HG02870 (cell line): ENCODE data around the gene NHS.

Experiments used
- ATAC-seq: cut with Tn5 transposase; IDR thresholded peaks from one replicate; pipeline ENCODE4 v1.9.1; 2021; ENCODE audit warnings: mild to moderate bottlenecking, moderate library complexity; ENCODE audit not compliant: unreplicated experiment

Gene NHS

DNA sequence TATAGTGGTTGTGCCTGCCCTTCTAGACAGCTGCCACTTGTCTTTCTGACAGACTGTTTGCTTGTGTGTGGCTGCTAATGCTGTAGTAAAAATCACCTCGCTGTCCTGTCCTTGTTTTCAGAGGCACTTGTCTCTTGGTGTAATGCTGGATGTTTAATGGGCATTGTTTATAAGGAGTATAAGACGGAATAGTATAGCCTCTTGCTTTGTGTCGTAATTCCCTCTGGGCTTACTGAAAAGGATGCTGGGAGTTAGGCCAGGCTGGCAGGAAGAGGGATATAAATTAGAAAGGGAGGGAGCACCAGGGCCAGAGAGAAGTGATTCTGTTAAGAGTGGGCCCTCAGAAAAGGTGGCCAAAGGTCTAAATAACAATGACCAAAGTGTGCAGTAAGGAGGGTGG, 29.0 kb downstream of the NHS start:
- ATAC-seq, result no peak

DNA sequence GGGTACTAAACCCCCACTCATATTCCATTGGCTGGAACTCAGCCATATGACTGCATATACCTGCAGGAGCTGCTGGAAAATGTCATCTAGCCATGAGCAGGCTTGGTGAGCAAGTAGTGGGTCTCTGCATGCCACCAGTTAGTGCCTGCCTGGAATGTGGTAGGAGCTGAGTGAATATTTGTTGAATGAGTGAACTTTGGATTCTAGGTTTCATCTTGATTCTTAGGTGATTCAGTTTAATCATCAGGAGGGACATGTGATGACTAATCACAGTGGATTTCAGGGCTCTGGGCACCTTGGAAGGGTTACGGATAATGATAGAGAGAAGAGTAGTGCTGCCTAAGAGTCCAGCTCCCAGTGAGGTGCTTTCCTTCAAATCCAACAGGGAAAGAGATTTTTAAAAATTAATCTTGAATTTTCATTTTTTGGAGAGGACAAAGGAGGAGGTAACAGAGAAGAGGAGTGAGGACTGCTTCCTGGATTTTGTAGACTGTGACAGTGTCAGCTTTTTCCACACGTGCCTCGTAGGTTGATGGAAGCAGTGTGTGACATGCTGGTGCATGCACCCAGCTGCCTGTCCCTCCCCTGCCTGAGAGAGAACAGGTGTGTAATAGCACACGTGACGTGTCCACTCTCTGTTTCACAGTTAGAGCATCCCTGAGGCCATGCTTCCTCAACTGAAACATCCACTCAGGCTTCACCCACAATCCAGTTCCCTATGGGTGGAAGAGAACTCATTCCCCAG, 30.4 kb downstream of the NHS start:
- no peak for ATAC-seq

DNA sequence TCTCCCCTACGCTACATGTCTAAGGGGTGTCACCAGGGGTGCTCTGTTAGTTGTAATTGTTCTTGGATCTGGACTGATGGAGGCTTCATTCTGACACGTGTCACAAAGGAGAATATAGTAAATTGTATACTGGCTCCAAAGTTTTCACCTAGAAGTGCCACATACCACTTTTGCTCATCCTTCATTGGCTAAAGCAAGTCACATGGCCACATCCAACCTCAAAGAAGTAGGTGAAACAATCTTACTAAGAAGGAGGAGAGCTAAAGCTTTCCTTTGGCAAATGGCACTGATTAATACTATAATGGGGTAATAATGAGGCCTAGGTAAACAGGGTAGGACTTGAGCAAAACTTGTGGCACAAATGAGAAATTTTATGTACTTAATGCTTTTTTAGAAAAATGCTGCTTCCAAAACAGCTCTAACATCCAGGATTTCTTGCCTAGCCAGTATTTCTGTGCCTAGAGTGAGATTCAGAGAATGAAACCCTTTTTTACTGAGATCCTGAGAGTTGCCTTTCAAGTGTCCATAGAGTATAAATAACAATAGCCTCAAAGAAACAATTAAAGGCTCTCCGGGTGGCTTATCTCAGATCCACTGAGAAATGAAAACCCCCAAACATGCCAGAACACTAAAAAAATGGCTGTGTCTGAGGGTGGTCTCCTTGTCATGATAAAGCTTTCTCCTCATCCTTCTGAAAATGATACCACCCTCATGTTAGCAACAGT, 34.7 kb downstream of the NHS start:
- no peak for ATAC-seq

DNA sequence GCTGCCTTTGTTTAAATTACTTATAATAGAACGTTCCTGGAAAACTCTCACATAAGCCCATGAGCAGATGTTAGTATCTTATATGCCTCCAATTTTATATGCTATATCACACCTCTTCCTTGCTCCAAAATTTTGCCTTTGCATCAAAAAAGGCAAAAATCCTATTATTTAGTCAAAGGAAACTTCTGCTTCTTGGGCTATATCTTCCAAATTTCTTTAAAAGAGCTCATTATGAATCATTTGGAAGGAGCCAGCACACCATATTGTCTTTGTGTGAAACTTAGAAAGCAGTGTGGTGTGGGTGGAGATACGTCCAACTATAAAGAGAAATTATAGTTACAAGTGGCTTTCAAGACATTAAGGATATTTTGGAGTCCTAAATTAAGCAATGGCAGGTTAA, 35.7 kb downstream of the NHS start:
- ATAC-seq, result no peak

DNA sequence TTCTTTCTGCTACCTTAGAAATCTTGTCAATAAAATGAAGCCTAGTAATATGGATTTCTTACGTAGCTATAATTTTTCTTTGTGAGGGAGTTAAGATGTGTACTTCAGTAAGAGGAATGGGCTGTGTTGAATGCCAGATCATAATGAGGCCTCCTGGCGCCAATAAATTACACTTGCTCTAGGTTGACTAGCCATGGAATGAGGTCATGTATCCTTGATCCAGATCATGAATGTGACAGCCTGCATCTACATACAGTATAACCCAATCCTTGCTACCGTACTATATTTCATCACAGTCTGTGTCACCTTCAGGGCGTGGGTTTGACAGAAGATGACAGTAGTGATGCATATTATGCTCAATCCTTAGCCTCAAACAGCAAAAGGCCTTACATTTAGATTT, 36.2 kb downstream of the NHS start:
- ATAC-seq, result no peak

DNA sequence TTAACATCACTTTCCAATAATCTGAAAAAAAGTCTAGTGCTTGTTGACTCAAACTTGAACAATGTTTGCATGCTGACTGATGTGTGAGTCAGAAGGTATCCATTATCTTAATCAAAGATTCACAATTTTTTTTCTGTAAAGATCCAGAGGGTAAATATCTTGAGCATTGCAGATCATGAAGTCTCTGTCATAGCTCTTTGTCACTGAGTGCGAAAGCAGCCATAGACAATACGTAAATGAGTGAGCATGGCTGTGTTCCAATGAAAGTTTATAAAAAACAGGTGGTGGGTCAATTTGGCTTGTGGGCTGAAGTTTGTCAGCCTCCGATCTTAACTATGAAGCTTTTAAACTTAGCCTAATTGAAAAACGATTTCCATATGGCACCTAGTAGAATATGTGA, 37.7 kb downstream of the NHS start:
- ATAC-seq, result no peak

DNA sequence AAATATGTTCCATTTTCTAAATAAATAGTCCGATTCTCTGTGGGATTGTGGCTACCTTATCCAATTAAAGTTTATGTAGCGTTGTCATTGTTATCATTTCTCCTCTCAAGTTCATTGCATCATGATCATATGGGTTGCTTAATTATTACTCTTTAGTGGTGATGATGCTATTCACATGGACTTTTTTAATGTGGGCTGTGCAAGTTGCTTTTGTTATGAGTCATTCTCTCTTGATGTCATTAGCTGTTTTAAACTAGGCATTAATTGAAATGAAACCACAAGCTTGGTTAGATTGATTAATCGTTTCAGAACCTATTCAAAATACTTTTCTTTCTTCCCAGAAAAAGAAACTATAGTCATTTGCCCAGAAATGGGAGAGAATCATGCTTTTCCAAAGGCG, 38.2 kb downstream of the NHS start:
- ATAC-seq, result no peak

DNA sequence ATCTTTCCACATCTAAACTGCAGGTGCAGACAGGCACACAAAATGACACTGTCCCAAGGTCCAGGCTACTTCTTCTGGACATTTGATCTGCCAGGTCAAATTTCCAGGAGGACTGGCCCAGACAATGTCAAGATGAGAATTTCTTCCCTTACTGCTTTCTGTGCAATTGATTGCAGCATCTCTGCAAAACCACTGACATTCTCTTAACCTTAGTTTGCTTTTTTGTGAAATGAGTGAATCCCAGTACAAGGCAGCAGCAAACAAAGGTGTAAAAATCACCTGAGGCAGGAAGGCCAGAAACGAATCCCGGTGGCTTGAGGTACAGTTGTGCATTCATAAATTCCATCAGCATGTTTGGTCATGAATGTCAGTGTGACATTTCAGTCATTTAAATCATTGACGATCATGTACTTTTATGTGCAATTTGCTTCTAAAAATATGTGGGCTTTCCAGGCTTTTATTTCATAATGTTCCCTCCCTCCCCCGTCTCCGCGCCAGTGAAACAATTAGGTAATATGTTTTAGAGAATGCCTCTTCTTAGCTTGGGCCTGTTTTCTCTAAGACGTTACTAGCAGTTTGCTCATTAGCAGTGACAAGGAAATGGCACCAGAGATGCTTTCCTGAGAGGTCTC, 39.1 kb downstream of the NHS start:
- no peak for ATAC-seq

DNA sequence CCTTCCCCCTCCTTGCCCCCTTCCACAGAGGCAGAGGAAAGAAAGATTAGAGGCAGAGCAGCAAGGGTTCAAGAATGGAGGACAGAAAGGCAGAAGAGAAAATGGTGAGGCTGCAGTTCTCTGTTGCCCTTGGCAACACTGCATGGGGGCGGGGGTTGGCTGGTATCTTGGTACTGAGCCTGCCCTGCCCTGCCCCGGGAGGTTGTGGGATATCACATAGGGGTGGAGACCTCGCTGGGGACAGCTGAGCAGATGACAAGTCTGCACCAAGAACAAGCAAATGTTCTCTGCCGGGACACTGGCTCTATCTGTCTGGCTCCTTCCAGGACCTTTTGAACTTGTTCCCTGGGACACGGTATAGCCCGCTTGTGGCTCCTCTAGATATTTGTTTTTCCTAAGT, 39.8 kb downstream of the NHS start:
- no peak for ATAC-seq

DNA sequence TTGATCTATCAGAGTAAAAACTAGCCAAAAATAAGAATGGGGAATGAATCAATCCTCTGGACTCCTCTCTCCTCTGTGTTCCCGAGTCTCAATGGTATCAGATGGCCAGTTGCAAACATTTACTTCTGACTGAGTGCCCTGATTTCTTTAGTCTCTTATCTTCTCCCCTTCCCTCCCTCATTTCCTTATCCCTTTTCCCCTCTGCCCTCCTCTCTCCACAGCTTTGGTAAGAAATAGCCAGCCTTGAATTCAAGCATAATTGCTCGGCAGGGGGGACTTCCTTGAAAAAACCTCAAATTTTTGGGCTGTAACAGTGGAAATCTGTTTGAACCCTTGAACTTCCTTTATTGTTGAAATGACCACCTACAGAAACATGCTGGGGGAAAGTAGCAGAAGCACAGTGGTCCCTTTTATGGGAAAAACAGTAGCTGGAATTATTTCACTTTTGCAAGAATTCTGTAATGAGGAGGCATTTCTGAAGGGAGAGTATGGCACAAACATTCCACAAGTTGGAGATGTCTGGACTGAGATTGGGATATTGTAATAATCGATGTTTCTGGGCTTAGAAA, 40.3 kb downstream of the NHS start:
- no peak for ATAC-seq

DNA sequence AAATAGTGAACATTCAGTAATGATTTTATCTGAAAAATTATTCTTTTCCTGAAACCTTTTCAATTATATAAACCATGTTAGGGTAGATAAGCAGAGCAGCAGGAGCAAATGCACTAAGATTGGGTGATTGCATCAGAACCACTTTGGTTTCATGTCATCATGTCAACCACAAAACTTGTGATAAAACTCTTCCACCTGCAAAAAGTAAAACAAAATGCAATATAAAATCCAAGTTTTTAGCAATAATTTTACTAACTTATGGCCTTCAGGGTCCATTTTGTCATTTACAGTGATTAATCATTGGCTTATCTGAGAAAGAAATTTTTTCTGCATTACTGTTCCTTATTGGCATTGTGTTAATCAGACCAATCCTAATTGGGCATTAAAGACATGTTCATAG, 42.4 kb downstream of the NHS start:
- ATAC-seq, result no peak

DNA sequence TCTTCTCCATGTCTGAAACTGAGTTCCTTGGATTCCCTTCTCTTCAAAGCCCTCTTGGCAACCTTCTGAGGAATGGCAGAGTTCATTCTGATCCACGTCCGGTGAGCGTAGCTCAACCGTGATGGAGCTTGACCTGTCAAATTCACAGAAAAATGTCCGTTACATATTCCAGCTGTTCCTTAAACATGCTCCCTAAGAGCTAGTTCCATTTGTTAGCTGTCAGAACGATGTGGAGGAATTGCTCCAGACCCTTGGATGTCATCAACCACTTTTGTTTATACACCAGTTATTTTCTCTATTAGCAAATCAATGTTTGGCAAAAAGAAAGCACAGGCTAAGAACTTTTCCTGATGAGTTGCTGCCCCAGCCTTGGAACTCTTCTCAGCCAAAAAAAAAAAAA, 50.1 kb downstream of the NHS start:
- ATAC-seq, result no peak

DNA sequence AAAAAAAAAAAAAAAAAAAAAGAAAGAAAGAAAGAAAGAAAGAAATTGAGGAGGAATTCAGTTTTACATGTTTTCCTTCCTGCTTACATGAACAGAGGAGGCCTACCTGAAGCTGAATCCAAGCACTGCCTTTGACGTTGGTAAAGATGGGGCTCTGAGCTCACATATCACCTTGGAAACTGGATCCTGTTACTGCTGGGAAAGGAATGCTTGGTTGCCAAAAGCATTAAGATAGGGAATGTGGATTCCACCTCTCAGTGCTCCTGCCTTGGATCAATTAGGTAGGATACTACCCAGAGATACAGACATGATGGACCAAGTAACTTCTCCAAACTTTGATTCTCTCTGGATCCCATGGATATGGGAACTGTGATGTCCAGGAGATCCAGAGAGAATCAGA, 50.6 kb downstream of the NHS start:
- no peak for ATAC-seq

DNA sequence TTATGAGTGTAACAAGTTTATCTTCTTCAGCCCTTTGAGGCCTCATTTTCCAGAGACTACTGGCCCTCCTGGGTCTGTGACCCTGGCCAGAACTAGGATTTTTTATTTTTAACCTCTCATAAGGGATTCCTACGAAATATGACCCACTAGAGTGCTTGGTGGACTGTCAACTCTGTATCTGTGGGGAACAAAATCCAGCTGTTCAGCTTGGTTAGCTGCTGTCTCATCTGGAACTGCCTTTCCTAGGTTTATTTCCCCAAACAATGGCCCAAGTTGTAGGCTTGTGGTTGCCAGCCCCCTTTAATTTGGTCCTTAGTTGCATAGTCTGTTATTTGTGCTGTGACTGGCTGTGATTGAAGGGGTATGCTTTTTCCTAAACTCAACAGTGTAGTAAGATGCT, 56.2 kb downstream of the NHS start:
- no peak for ATAC-seq

DNA sequence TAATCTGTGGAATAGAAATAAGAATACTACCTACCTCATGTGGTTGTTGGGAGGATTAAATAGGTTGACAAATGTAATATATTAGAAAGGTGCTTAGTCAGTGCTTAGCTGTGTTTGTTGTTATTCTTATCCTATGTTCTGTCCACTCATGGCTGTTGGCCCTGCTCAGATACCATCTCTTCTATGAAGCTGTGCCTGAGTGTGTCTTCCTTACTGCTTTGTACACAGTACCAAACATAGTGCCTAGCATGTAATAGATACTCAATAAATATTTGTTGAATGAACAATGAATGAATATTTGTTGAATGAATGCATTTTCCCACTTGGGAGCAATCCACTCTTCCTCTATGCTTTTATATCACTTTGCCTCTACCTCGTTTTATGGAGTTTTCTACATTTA, 57.2 kb downstream of the NHS start:
- ATAC-seq, result no peak

DNA sequence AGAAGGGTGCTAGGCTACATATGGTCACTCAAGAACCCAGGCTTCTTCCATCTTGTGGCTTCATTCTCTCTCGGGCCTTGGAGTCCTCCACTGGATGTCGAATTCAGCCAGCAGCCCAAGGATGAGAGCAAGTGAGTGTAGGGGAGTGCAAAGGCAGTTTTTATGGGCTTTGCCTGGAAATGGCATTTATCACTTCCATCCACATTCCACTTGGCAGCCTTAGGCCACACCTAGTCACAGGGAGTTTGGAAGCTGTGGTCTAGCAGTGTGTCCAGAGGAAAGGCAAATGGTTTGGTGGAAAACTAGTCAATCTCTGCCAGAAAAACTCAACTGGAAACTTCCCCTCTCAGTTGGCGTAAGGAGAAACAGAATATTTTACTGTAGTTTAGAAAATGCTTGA, 59.0 kb downstream of the NHS start:
- no peak for ATAC-seq

DNA sequence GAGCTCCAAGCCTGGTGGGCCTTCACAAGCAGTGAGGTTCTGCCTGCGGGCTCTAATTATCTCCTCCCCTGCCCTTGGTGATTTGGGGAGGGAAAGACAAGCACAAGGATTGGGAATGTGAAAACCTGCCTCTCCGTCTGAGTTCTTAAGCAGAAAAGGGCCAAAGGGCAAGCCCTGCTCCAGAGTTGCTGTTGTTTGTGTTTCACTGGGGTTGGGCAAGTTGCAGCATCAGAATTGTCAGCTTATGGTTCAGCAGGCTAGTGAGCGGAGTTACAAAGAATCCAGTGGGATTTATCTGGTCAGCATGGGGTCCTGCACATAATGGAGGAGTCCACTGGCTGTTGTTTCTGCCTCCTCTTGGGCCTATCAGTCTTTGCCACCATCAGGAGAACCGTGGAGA, 60.5 kb downstream of the NHS start:
- no peak for ATAC-seq

DNA sequence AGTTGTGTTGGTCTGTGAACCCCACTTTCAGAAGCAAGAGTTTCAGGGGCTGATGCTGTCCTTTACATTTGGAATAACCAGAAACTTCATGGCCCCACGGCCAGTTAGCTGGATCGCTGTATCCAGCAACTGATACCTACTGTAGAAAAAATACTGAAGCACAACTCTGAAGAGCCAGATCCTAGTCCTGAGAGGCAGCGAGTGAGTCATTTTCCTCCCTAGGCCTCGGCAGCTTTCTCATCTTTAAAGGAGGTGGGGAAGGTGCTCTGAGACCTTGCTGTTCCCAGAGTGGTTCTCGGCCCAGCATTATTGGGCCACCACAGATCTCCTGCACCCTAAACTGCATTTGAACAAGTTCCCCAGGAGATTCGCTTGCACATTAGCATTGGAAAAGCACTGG, 63.2 kb downstream of the NHS start:
- no peak for ATAC-seq

DNA sequence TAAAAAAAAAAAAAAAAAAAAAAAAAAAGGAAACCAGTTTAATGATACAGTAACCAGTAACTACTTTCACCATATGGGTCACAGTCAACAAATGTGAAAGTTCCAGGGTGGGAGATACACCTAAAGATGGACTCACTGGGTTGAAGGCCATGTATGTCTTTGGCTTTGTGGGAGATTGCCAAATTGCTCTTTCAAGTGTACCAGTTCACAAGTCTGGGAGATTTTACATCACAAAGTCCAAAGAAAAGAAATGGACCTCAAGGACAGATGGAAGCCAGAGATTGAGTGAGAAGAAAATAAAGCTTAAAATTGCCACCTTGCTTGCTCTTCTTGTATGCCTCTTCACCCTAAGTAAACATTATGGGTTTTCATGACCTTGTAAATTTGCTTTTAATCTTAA, 65.3 kb downstream of the NHS start:
- no peak for ATAC-seq

DNA sequence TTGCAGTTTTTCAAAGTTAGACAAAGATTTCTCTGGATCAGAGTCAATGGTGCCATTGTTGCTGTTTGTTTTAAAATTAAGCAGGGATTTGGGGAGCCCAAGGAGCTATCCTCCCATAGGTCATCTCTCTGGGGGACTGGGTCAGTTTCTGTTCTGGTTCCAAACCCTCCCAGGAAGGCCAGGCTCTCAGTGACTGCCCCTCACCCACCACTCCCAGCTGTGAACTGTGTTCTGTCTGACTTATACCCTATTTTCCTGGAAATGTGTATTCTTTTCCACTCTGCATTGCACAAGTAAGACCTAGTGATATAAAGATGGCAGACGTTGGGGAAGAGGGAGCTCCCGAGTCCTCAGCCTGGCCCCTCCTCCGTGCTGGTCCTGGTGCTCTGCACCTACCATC, 65.8 kb downstream of the NHS start:
- no peak for ATAC-seq

DNA sequence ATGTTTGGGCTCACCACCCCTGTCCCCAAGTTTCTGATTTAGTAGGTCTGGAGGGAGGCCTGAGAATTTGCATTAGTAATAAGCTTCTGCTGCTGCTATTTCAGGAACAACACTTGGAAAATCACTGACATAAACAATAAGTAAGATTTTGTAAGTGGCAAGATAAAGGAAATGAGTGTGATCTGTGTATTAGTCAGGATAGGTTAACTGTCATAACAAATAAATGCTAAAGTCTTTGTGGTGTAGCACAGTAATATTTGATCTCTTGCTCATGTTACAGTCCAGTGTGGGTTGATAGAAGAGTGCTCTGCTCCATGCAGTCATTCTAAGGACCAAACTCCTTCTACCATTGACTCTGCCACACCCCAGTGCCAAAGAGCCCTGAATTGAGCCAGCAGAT, 67.0 kb downstream of the NHS start:
- no peak for ATAC-seq

DNA sequence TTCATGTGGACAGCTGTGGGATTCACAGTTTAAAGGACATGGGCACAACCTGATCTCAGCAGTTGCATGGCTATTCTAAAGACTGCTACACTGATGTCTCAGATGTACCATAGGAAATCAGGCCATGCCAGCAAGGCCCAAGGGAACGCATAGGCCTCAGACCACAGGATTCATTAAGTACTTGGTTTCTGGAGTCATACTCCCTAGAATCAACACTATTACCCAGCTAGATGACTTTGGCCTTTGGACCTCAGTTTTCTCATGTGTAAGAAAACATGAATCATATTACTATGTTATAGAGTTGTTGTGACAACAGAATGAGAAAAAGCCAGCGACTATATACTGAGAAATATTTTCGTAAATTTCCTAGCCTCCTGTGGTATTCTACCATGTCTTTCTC, 67.9 kb downstream of the NHS start:
- no peak for ATAC-seq
